SU-DHL-6 (cell line): Measurements from ENCODE around the gene CBLN3.

ENCODE experiments used
- H2AFZ ChIP-seq: fragments of 200-600 bp; sonication (generic); 2 replicates; pipeline ENCODE4 v1.6.1; 2014; ENCODE audit warnings: low read depth, mild to moderate bottlenecking, moderate library complexity, mixed read lengths, antibody characterized with exemption, low read length; ENCODE audit not compliant: severe bottlenecking
- H3F3A ChIP-seq: fragments of 200-600 bp; shearing (Covaris generic); 2 replicates; pipeline ENCODE4 v1.6.0; 2016; ENCODE audit warnings: antibody characterized with exemption, mild to moderate bottlenecking; ENCODE audit not compliant: insufficient read depth
- H3K27ac ChIP-seq: fragments of 200-600 bp; sonication (generic); 2 replicates; pipeline ENCODE4 v1.5.1; 2016; ENCODE audit warnings: low read depth, mild to moderate bottlenecking, low read length, moderate library complexity, mixed read lengths
- H3K27me3 ChIP-seq: fragments of 200-600 bp; sonication (generic), shearing (Covaris generic); 2 replicates; pipeline ENCODE4 v1.6.0; 2014; ENCODE audit warnings: mild to moderate bottlenecking, low read length
- H3K36me3 ChIP-seq: fragments of 200-600 bp; sonication (generic); 2 replicates; pipeline ENCODE4 v1.6.1; 2014; ENCODE audit warnings: mild to moderate bottlenecking, low read length, mixed read lengths
- H3K4me2 ChIP-seq: fragments of 300-600, 200-600 bp; shearing (Covaris generic), sonication (generic); 2 replicates; pipeline ENCODE4 v1.6.0; 2014; ENCODE audit warnings: low read length, low read depth, mild to moderate bottlenecking; ENCODE audit not compliant: poor library complexity, severe bottlenecking
- H3K4me3 ChIP-seq: fragments of 200-600 bp; sonication (generic); 2 replicates; pipeline ENCODE4 v1.5.1; 2014; ENCODE audit warnings: antibody characterized with exemption, low read length, mild to moderate bottlenecking, mixed read lengths; ENCODE audit not compliant: insufficient read depth, poor library complexity, severe bottlenecking
- H3K79me2 ChIP-seq: fragments of 200-600 bp; sonication (generic); 2 replicates; pipeline ENCODE4 v1.6.1; 2014; ENCODE audit warnings: mild to moderate bottlenecking, low read length, moderate library complexity; ENCODE audit not compliant: insufficient read depth
- H3K9ac ChIP-seq: fragments of 200-600 bp; sonication (generic); 2 replicates; pipeline ENCODE4 v1.7.0; 2014; ENCODE audit warnings: mild to moderate bottlenecking, low read length
- H3K9me2 ChIP-seq: fragments of 200-600 bp; sonication (generic); replicated peaks from 2 replicates; pipeline ENCODE4 v1.6.1; 2014; ENCODE audit warnings: low read length; ENCODE audit not compliant: insufficient read depth
- H3K9me3 ChIP-seq: fragments of 200-600 bp; sonication (generic); 2 replicates; pipeline ENCODE4 v1.6.1; 2014; ENCODE audit warnings: low read length, mixed read lengths; ENCODE audit not compliant: insufficient read depth
- H4K20me1 ChIP-seq: fragments of 200-600 bp; sonication (generic); 2 replicates; pipeline ENCODE4 v1.6.1; 2014; ENCODE audit warnings: low read depth, mild to moderate bottlenecking, antibody characterized with exemption, low read length, moderate library complexity, mixed read lengths
- CTCF ChIP-seq: fragments of 200-600 bp; sonication (generic); IDR thresholded peaks from one replicate; pipeline ENCODE4 v1.5.1; 2017; ENCODE audit warnings: antibody characterized with exemption, mild to moderate bottlenecking, low read length, moderate library complexity; ENCODE audit not compliant: insufficient read depth, poor library complexity, severe bottlenecking
- EZH2phosphoT487 ChIP-seq: fragments of 200-600 bp; sonication (generic), shearing (Covaris generic); conservative IDR thresholded peaks from 2 replicates; pipeline ENCODE4 v1.6.1; 2018; ENCODE audit warnings: mild to moderate bottlenecking, antibody characterized with exemption, low read length, moderate library complexity, mixed read lengths

The CBLN3 gene

GRCh38 chr14:24428628-24429394 is 657 bp downstream of the CBLN3 start:
- peak overlapping the region; percentile 73; the same call in 1 of the 2 replicates for H3K9ac ChIP-seq
- no peaks in the 10 kb centered on the region for H3K27me3 ChIP-seq
- peaks cover 6% of the 10 kb centered on the region; the same call in 1 of the 2 replicates for H3F3A ChIP-seq
- H3K9me3 ChIP-seq: no peaks in the 10 kb centered on the region
- H3K9me2 ChIP-seq: no peaks in the 10 kb centered on the region
- no peak overlapping the region for H3K4me3 ChIP-seq
- H2AFZ ChIP-seq: peak overlapping the region; percentile 91
- TF ChIP-seq EZH2phosphoT487: no peak
- no peak for TF ChIP-seq CTCF
- no peaks in the 10 kb centered on the region for H4K20me1 ChIP-seq
- no peak overlapping the region for H3K27ac ChIP-seq
- H3K36me3 ChIP-seq: no peaks in the 10 kb centered on the region
- no peaks in the 10 kb centered on the region for H3K79me2 ChIP-seq
- peak overlapping the region; percentile 92 for H3K4me2 ChIP-seq

- Histone ChIP-seq H3K4me2 (no peak overlapping the region), H3K4me3 (no peak overlapping the region), H3K36me3 (no peaks in the 10 kb centered on the region), H3K9me3 (no peaks in the 10 kb centered on the region), H3K79me2 (no peaks in the 10 kb centered on the region), H4K20me1 (no peaks in the 10 kb centered on the region), H3F3A (peaks cover 6% of the 10 kb centered on the region; the same call in 1 of the 2 replicates), H3K27me3 (no peaks in the 10 kb centered on the region), H3K9me2 (no peaks in the 10 kb centered on the region), H2AFZ (no peak overlapping the region), H3K9ac (no peak overlapping the region), H3K27ac (no peak overlapping the region)
- TF ChIP-seq EZH2phosphoT487 (no peak), CTCF (no peak)
Measured at GRCh38 chr14:24427537-24428508, 1.6 kb downstream of the CBLN3 start.

- H3K9me3 ChIP-seq: no peaks in the 10 kb centered on the region
- TF ChIP-seq EZH2phosphoT487 (no peak), CTCF (no peak)
- no peaks in the 10 kb centered on the region for H3K27me3 ChIP-seq
- no peak overlapping the region for H3K9ac ChIP-seq
- H3K4me3 ChIP-seq: no peak overlapping the region
- H3K36me3 ChIP-seq: no peaks in the 10 kb centered on the region
- H3K79me2 ChIP-seq: no peaks in the 10 kb centered on the region
- H4K20me1 ChIP-seq: no peaks in the 10 kb centered on the region
- H3F3A ChIP-seq: peaks cover 6% of the 10 kb centered on the region; the same call in 1 of the 2 replicates
- H3K4me2 ChIP-seq: no peak overlapping the region
- no peak overlapping the region for H3K27ac ChIP-seq
- H2AFZ ChIP-seq: no peak overlapping the region
- H3K9me2 ChIP-seq: no peaks in the 10 kb centered on the region
Measured at GRCh38 chr14:24426912-24427536, 2.4 kb downstream of the CBLN3 start.
